CD4-positive, alpha-beta T cell treated with Interleukin-21 for 1 hour (primary cell): ENCODE measurements around the gene TTC7B.

Experiments used
- DNase-seq: peaks from one replicate; pipeline ENCODE4 v3.0.0-alpha.2; 2020

Gene TTC7B

DNA sequence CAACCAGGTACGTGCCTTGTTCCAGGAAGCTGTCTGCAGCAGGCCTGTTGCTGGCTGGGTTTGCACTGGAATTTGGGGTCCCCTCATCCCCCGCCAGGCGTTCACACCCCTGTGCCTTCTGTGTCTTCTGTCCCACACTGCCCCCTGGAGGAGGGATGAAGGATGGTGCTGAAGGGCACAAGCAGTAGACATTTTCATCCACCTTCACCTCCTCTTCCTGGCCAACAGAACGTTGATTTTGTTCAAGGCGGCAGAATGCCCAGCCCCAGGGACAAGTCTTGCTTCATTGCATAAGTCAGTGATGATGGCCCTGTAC lies 297.3 kb downstream of the TTC7B start:
- DNase-seq = peak; percentile 60

- DNase-seq = no peak
Observed at GRCh38 chr14:90518069-90518940, 297.9 kb downstream of the TTC7B start.

DNA sequence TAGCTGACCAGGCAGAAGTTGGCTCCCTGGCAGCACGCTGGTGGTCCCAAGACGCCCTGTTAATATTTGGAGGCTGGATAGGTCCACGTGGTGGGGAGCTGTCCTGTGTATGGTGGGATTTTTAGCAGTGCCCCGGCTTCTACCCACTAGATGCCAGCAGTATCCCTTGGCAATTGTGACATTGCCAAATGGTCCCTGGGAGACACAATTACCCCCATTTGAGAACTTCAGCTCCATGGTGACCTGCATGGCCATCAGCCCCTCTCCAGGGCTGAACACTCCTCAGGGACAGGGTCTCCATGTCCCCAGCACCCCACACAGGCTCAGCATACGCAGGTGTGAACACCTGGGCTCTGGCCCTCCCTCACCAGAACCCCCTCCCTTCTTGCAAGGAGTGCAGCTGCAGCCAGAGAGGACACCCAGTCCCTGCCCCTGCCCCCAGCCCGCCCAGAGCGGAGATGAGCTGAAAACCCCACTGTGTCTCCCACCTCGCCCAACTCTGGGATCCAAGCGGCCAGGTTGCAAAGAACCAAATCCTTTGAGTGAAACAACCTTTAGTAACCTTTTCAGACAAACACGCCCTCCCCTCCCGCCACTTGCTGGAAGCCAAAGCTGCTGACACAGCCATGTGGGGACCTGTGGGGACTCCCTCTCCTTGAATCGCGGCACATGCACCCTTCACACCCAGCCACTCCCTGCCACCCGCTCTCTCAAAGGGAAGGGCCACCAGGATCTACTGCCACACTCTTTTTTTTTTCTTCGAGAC lies 299.0 kb downstream of the TTC7B start:
- no peak for DNase-seq

DNA sequence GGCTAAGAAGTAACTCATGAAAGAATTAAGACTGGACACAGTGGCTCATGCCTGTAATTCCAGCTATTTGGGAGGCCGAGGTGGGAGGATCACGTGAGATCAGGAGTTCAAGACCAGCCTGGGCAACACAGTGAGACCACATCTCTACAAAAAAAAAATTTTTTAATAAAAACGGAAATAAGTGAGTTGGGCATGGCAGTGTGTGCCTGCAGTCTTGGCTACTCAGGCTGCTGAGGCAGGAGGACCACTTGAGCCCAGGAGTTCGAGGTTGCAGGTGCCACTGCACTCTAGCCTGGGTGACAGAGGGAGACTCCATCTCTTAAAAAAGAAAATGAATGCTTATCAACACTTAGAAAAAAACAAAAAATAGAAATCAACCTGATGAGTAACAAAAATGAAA lies 301.7 kb downstream of the TTC7B start:
- DNase-seq = no peak

DNA sequence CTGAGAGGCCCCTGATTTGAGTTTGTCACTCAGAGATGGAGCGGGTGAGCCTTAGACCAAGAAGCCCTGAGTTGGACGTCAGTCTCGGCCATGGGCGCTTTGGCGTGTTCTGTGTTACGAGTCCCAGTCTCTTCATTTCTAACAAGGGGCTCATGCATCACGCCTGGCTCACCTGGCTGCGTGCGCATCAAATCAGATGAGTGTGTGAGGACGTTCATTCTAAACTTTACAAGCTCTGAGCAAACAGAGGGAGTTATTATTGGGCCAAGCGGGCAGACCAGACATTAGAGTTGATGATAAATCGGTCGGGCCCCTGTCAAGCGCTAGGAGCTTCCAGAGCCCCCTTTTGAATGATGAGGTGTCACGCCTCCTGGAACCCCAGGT lies 302.2 kb downstream of the TTC7B start:
- DNase-seq = no peak

DNA sequence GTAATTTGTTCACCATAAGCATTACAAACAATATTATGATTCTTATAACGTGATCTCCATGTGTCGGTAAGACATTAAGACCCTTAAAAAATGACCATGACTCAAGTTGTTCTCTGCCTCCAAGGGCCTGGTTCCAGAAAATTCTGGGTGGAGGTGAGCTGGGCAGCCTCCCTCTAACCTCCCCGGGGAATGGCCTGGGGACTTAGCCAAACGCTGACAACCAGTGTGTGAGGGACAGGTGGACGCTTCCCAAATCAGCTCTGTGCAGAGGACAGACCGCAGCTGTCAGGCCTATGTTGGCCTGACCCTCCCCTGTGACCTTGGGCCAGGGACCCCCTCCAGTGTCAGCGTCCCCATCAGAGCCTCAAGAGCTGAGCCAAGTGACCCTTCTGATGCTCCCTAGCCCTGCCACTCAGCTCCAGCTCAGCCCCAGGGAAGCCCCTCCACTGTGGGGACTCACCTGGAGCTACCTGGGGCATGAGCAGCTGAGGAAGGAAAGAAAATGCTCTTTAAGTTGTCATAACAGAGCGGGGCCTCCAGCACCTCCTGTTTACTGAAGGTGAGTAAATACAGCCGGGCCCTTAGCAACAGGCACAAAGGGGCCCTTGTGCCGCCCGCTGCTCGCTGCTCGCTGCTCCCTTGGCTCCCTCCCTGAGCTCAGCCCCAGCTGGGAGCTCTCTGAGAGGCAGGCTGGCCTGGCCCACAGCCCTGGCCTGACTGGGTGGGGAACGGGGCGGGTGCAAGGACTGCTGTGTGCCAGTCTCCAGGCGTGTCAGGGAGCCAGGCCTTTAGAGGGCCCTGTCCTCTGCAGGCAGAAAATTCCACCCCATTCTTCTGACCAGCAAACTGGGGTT lies 302.8 kb downstream of the TTC7B start:
- no peak for DNase-seq

GRCh38 chr14:90512329-90512991 lies 303.8 kb downstream of the TTC7B start:
- no peak for DNase-seq

DNA sequence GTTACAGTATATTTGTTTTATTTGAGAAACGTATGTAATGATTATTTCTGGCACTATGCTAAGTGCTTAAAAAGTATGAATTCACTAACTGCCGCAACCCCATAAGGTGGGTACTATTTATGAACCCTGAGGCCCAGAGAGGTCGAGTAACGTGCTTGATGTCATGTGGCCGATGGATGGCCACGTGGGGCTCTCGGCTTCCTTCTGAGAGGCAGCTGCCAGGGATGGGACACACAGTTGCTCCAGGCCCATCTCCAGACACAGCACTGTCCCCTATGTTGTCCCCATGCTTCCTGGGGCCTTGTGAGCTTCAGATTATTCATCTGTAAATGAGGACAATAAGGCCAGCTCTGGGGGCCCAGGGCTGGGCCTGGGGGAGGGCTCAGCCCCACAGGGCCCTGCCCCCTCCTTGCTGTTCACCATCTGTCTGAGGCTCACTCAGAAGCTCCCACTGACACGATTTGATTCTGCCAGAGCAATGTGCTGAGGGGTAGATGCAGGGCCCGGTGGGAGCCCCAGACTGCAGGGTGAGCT lies 304.4 kb downstream of the TTC7B start:
- DNase-seq = no peak

- no peak for DNase-seq
Observed at GRCh38 chr14:90511252-90511651, 305.0 kb downstream of the TTC7B start.

GRCh38 chr14:90510159-90510558 lies 306.1 kb downstream of the TTC7B start:
- no peak for DNase-seq

- DNase-seq = no peak
Observed at GRCh38 chr14:90509403-90509802, 306.8 kb downstream of the TTC7B start.

DNA sequence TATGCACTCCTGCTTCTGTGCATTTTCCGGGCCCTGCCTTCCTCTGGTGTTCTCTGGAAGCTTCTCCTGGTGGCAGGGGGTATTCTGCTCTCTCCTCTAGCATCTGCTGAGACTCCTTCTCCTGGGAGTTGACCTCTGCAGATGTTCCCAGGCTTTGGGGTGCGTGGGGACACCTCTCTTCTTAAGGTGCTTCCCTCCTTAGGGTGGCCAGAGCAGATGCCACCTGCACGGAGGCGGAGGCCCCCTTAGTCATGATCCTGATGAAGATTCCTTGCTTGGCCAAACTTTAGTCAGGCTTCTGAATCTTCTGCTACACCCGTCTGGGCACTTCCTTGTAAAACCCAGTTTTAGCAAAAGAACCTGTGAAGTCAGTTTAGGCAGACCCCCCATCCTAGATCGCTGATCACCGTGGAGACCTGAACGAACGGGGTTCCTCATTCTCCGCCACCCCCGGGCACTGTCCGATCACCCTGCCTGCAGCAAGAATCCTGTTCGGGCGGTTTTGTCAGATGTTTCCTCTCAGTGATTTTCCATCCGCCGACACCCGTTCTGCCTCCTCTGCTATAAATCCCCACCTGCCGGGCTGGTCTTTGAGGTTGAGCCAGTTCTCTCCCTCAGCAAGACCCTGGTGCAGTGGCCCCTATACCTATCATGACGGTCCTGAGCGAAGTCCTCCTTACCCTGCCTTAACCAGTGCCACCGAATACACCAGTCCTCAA lies 307.5 kb downstream of the TTC7B start:
- DNase-seq = no peak

DNA sequence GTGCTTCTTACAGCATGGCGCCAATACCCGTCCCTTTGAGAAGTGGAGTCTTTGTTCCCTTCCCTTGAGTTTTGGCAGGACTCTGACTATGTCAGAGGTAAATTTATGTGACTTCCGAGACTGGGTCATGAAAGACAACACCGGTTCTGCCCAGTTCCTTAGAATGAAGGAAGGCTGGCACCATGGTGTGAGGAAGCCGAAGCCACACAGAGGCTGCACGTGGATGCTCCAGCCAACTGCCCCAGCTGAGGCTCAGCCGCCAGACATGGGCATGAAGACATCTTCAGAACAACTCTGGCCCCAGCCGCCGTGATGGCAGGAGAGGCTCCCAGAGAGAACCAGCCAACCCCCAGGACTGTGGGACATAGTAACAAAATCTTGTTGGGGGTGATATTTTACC lies 308.2 kb downstream of the TTC7B start:
- DNase-seq = no peak

GRCh38 chr14:90507428-90507827 lies 308.8 kb downstream of the TTC7B start:
- no peak for DNase-seq

- no peak for DNase-seq
Observed at GRCh38 chr14:90506748-90507147, 309.5 kb downstream of the TTC7B start.

DNA sequence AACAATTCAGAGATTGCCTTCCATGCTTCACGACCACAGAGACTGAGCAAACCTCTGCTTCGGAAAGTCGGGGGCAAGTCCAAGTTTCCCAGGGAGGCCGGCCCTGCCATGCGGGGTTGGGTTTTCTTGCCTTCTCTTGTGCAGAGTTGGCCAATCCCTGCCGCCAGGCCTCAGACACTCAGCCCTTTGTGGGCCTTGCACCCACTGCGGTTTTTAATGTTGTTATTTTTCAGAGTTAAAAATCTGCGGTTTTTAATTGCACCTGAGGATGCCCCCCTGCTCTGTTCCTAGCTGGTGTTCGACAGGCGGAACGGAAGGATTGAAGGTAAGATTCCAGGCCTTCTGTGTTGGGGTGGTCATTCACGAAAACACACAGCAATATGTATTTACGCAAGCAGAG lies 310.7 kb downstream of the TTC7B start:
- DNase-seq = no peak

DNA sequence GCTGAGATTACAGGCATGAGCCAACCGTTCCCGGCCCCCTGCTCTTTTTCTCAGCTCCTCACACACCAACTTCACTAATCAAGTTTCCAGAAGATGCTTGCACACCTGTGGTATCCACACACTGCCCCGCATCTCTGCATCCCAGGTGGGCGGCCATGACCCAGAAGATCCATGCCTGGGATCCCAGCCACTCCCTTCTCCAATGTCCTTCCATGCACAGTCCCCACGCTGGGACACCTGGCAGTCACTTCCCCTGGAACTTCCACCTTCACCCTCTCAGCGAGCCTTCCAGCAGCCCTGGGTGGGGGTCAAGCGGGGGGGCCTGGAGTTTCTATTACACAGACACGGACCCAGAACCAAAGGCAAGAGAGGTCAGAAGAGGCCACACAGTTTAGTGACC lies 311.6 kb downstream of the TTC7B start:
- DNase-seq = no peak

DNA sequence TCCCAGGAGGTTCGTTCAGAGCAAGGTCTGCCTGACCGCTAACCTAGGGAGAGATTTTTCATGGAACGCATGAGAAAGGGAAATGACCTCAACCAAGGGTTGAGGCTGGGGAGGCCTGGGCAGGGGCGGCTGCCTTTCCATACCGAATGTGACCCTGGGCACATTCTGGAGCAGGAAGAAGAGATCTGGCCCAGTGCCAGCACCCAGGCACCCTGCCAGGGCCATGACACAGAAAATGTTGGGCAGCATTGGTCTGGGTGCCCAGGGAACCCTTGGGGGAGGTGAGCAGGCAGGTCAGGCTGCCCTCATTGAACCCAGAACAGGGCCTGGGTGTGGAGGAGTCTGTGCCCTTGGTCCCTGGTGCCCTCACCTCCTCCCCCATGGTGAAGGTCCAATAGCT lies 312.6 kb downstream of the TTC7B start:
- DNase-seq = no peak

DNA sequence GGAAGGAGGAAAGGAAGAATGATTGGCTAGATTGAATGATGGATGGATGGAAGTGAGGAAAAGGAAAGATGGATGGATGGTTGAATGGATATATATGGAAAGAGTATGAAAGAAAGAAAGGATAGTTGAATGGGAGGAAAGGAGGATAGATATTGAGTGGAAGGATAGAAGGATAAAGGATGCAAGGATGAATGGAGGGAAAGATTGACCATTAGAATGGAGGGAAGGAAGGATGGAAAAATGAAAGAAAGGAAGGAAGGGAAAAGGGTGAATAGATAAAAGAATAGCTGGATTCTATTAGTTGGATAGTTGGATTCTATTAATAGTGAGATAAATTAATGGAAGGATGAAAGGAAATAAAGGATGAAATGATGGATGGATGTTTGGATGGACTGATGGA lies 313.5 kb downstream of the TTC7B start:
- no peak for DNase-seq

- no peak for DNase-seq
Observed at GRCh38 chr14:90500665-90501370, 315.4 kb downstream of the TTC7B start.

- no peak for DNase-seq
Observed at GRCh38 chr14:90499908-90500664, 316.1 kb downstream of the TTC7B start.
